Epithelial cell of proximal tubule (primary cell): ENCODE results near the gene TMEM239. TPM values are rescaled to one million over a fixed set of nuclear protein-coding genes. Genes with fewer than 3 reads are reported as not detected.

Source experiments
- DNase-seq: peaks from one replicate; pipeline ENCODE4 v3.0.0-alpha.2; 2011; ENCODE audit warnings: low read depth
- H3K4me3 ChIP-seq: 2 replicates; pipeline ENCODE4 v1.5.1; 2011; ENCODE audit warnings: low read depth, mild to moderate bottlenecking, low read length
- CTCF ChIP-seq: conservative IDR thresholded peaks from 2 replicates; pipeline ENCODE4 v1.5.1; 2012; ENCODE audit warnings: low read depth, mild to moderate bottlenecking, low read length
- total RNA-seq: library from RNA; depleted of rRNA; stranded (reverse); fragments of >200 nt; gene quantifications from 2 replicates; pipeline ENCODE4 v1.2.3, GENCODE V29; 2015

The TMEM239 gene
- total RNA-seq, 1 donor from 2014 or later: not detected

GRCh38 chr20:2778602-2779321 is 37.4 kb upstream of the TMEM239 start:
- no peak for TF ChIP-seq CTCF
- DNase-seq: no peak
- H3K4me3 ChIP-seq: no peak overlapping the region

GRCh38 chr20:2780948-2781347 is 35.2 kb upstream of the TMEM239 start:
- H3K4me3 ChIP-seq: no peak overlapping the region
- TF ChIP-seq CTCF: peak; percentile 19
- no peak for DNase-seq

- H3K4me3 ChIP-seq: no peak overlapping the region
- no peak for TF ChIP-seq CTCF
- DNase-seq: no peak
Observed at GRCh38 chr20:2783908-2784566, 32.1 kb upstream of the TMEM239 start.

GRCh38 chr20:2793471-2793870 is 22.7 kb upstream of the TMEM239 start:
- no peak for TF ChIP-seq CTCF
- no peak for DNase-seq
- no peak overlapping the region for H3K4me3 ChIP-seq

- no peak overlapping the region for H3K4me3 ChIP-seq
- no peak for DNase-seq
- TF ChIP-seq CTCF: no peak
Observed at GRCh38 chr20:2794202-2794748, 21.9 kb upstream of the TMEM239 start.

GRCh38 chr20:2794866-2795447 is 21.2 kb upstream of the TMEM239 start:
- no peak overlapping the region for H3K4me3 ChIP-seq
- DNase-seq: no peak
- no peak for TF ChIP-seq CTCF
